GM12878 (cell line): Measurements from ENCODE around the gene STXBP4. TPM values are rescaled to one million over a fixed set of nuclear protein-coding genes. Genes with fewer than 3 reads are reported as not detected.

ENCODE experiments used
- BMI1 ChIP-seq: fragments of 450-650 bp; IDR thresholded peaks from 2 replicates; pipeline ENCODE4 v1.6.1; 2016; ENCODE audit warnings: mild to moderate bottlenecking, moderate library complexity, borderline replicate concordance
- CREM ChIP-seq: IDR thresholded peaks from 2 replicates; pipeline ENCODE4 v1.6.1; 2014; ENCODE audit warnings: antibody characterized with exemption, low read depth
- CUX1 ChIP-seq: IDR thresholded peaks from 2 replicates; pipeline ENCODE4 v1.6.1; 2012; ENCODE audit warnings: improper control_type of control experiment, low read depth, low read length; ENCODE audit not compliant: insufficient replicate concordance
- HDAC6 ChIP-seq: fragments of 200-600 bp; sonication (generic); IDR thresholded peaks from one replicate; pipeline ENCODE4 v1.8.0; 2017; ENCODE audit warnings: antibody characterized with exemption; ENCODE audit not compliant: unreplicated experiment
- JUND ChIP-seq: IDR thresholded peaks from 2 replicates; pipeline ENCODE4 v1.6.1; 2012; ENCODE audit warnings: low read depth, mild to moderate bottlenecking, low read length, improper control_type of control experiment, moderate library complexity
- MEF2A ChIP-seq: IDR thresholded peaks from 2 replicates; pipeline ENCODE4 v1.6.1; 2011; ENCODE audit warnings: low read depth, mild to moderate bottlenecking, low read length, moderate library complexity; ENCODE audit not compliant: insufficient read depth
- PAX5 ChIP-seq: IDR thresholded peaks from 2 replicates; pipeline ENCODE4 v1.6.1; 2011; ENCODE audit warnings: low read depth, low read length, borderline replicate concordance
- STAT3 ChIP-seq: IDR thresholded peaks from 2 replicates; pipeline ENCODE4 v1.6.1; 2011; ENCODE audit warnings: low read depth, low read length, improper control_type of control experiment
- ZBTB11 ChIP-seq: fragments of 450-650 bp; formaldehyde crosslinking; IDR thresholded peaks from 2 replicates; pipeline ENCODE4 v1.5.0; 2022; ENCODE audit warnings: mild to moderate bottlenecking, missing genetic modification characterization
- ZNF622 ChIP-seq: fragments of 450-650 bp; IDR thresholded peaks from 2 replicates; pipeline ENCODE4 v1.6.1; 2017; ENCODE audit warnings: mild to moderate bottlenecking, inconsistent platforms
- ZSCAN29 ChIP-seq: fragments of 450-650 bp; IDR thresholded peaks from 2 replicates; pipeline ENCODE4 v1.6.1; 2017; ENCODE audit warnings: mild to moderate bottlenecking, moderate library complexity
- polyA plus RNA-seq, 11 experiments: library from polyadenylated mRNA; depleted of rRNA in 4 of 11; unstranded in 6 of 11; stranded (reverse) in 5 of 11; fragments of >200 nt; fragmentation: Nextera tagmentation in 4 of 11; fragmentation: Illumina TruSeq in 1 of 11; extraction: Ambion mirVana in 4 of 11; extraction: Trizol in 1 of 11; gene quantifications; 1 replicate in 1 of 11; 2 replicates in 10 of 11; pipeline versions ENCODE4 v1.2.1 to v1.2.3, GENCODE V29; 2011 to 2016; ENCODE audit warnings: inconsistent platforms in 2 of 11, missing spikeins in 2 of 11, low read depth in 1 of 11
- total RNA-seq, 4 experiments: library from RNA; depleted of rRNA in 3 of 4; stranded (reverse); fragments of >200 nt in 3 of 4; fragmentation: Illumina TruSeq in 1 of 4; extraction: Trizol in 1 of 4; gene quantifications; 2 replicates each; pipeline versions ENCODE4 v1.2.1 to v1.2.3, GENCODE V29; 2013 to 2021

STXBP4 gene
- total and polyA plus RNA-seq, 10 of the 15 experiments (the other 5 are each of a cell fraction or from before 2014, with no cell fraction given), result 4.3 to 11.0 (median 6.7) TPM

- no peak for TF ChIP-seq STAT3
- TF ChIP-seq ZBTB11 (CRISPR knock-in tag), result no peak
- no peak for TF ChIP-seq ZSCAN29
- TF ChIP-seq ZNF622, result no peak
- no peak for TF ChIP-seq MEF2A
- TF ChIP-seq HDAC6, result no peak
- TF ChIP-seq PAX5, result no peak
- TF ChIP-seq CUX1, result no peak
- no peak for TF ChIP-seq JUND
- no peak for TF ChIP-seq CREM
- TF ChIP-seq BMI1, result no peak
Observed at GRCh38 chr17:55174133-55174532, 205.6 kb downstream of the STXBP4 start (continued).
